ENCODE measurements around the gene SOST. TPM values are rescaled to one million over a fixed set of nuclear protein-coding genes. Genes with fewer than 3 reads are reported as not detected.

SOST gene
- total RNA-seq, 2 donors from 2014 or later: not detected

- ATAC-seq (no peak), DNase-seq (no peak)
- intact Hi-C loops (cut with DNase I): no loop called here
Observed at GRCh38 chr17:43756201-43756600, 2.4 kb downstream of the SOST start.

- DNase-seq (no peak), ATAC-seq (peak; percentile 42 to 45)
- intact Hi-C loops (cut with DNase I): no loop called here
Observed at GRCh38 chr17:43755389-43755875, 3.2 kb downstream of the SOST start.

DNA sequence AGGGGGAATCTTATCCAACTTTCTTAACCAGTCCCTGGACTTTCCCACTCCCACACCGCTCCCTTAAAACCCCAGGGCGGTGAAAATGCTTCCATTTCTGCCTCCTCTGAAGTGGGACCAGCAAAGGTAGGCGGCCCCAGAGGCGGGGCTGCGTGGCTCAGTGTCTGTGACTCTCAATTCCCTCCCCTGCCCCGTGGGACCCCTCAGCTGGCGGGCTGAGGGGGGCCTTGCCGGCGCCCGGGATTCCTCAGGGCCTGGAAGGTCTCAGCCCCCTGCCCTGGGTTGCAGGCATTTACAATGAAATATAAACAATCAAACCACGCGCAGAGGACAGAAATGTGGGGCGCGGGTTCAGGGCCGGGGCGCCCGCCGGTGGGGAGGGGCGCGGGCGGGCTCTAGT lies 3.6 kb downstream of the SOST start:
- intact Hi-C loops (cut with DNase I): no loop called here
- ATAC-seq (no peak), DNase-seq (no peak)

DNA sequence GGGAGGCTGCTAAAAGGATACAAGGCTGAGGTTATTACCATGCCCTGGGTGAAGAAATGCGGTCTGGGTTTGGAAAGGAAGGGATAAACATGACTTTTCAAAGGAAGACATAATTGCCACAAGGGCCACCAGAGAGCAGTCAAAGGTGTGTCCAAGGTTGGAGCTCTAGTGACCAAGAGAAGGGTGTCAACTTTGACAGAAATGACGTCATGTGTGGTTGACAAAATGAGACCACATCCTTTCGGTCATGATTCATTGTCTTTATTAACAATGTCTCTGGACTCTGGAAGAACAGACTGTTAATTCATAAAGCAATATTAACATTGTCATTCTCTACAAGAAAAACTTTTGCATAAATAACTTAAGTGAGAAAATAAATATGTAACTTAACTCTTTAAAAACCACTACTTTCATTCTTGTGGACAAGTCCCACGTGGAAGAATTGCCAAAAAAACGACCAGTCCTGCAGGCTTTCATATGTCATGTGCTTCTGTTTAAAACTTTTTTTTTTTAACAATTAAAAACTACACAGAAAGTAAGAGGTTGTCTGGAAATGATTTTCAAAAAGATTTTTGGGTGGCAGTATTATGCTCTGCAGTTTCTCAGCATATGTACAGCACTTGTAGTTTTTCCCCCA lies 5.0 kb downstream of the SOST start:
- ATAC-seq (no peak), DNase-seq (no peak)
- intact Hi-C loops (cut with DNase I): no loop called here

DNA sequence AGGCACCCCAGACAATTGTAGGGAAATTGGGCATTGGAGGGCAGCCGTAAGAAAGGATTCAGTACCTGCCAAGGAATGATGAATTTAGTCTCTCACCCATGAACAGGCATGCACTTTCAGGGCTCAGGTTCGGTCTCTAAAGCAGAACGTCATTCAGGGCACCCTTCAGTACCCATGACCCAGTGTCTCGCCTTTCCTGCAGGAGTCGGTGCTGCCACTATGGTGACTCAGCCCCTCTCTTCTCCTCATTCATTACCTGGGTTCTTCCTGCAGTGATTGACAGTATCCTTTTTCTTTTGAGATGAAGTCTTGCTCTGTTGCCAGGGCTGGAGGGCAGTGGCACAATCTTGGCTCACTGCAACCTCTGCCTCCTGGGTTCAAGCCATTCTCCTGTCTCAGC lies 8.4 kb downstream of the SOST start:
- no peak for ATAC-seq
- DNase-seq: no peak
- intact Hi-C loops (cut with DNase I): no loop called here

- no peak for DNase-seq
- intact Hi-C loops (cut with DNase I): no loop called here
- ATAC-seq: peak in 1 of 2 donors; percentile 53
Observed at GRCh38 chr17:43745541-43745940, 13.1 kb downstream of the SOST start.

DNA sequence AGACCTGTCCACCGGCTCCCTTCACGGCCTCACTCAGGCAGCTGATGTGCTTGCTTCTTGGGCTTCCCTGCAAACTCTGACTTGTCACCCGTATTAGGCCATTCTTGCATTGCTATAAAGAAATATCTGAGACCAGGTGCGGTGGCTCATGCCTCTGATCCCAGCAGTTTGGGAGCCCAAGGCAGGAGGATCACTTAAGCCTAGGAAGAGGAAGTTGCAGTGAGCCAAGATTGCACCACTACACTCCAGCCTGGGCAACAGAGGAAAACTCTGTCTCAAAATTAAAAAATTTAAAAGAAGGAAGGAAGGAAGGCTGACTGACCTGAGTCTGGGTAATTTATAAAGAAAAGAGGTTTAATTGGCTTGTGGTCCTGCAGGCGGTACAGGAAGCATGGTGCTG lies 17.0 kb downstream of the SOST start:
- intact Hi-C loops (cut with DNase I): no loop called here
- ATAC-seq (no peak), DNase-seq (no peak)

GRCh38 chr17:43740541-43740940 lies 18.1 kb downstream of the SOST start:
- no peak for ATAC-seq
- intact Hi-C loops (cut with DNase I): no loop called here
- DNase-seq: no peak

- no peak for ATAC-seq
- intact Hi-C loops (cut with DNase I): no loop called here
- DNase-seq: no peak
Observed at GRCh38 chr17:43737722-43738121, 20.9 kb downstream of the SOST start.

DNA sequence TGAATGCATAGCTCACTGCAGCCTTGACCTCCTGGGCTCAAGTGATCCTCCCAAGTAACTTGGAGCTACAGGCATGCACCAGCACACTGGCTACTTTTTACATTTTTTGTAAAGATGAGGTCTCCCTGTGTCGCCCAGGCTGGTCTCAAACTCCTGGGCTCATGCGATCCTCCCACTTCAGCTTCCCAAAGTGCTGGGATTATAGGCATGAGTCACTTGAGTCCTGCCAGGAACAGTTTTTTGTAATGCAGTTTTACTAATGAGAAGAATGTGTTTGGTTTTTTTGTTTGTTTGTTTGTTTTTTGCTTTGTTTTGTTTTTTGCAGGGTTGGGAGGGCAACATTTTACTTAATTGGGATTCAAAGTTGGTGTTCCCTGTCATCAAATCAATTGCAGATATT lies 22.2 kb downstream of the SOST start:
- intact Hi-C loops (cut with DNase I): no loop called here
- DNase-seq (no peak), ATAC-seq (no peak)

GRCh38 chr17:43734376-43734775 lies 24.2 kb downstream of the SOST start:
- intact Hi-C loops (cut with DNase I): no loop called here
- DNase-seq (no peak), ATAC-seq (peak; percentile 57 to 62)

GRCh38 chr17:43733956-43734355 lies 24.6 kb downstream of the SOST start:
- intact Hi-C loops (cut with DNase I): no loop called here
- ATAC-seq (peak in 1 of 2 donors; percentile 21), DNase-seq (no peak)

DNA sequence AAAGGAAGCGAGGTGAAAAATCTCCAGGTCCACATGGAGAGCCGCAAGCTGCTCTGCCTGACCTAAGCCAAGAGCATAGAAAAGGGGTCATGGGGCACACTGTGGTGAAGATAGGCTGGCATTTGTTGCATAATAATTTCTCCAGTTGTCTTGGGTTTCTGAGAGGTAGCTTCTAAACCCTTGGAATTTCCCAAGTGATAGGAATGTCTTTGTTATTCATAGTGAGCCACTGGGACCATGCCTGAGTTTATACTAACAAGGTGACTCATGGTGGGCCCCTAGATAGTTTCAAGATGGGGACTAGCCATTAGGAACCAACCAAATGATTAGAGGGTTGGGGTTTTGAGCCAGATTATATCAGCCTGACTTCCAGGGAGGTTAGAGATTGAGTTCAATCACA lies 25.6 kb downstream of the SOST start:
- intact Hi-C loops (cut with DNase I): no loop called here
- DNase-seq (no peak), ATAC-seq (no peak)

DNA sequence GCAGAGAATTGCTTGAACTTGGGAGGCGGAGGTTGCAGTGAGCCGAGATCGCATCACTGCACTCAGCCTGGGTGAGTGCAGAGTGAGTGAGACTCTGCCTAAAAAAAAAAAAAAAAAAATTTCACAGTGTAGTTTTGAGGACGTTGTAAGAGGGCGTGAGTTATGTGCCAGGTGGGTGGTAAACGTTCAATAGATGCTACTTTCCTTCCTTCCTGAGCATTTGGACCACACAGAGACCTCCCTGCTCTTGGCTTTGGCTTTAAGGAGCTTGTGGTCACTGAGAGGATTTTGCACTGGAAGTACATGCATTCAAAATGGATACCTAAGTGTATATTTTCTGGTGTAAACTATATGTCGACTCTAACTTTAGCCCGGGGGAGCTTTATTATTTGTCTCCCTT lies 30.5 kb downstream of the SOST start:
- intact Hi-C loops (cut with DNase I): no loop called here
- ATAC-seq: no peak
- no peak for DNase-seq

- DNase-seq: no peak
- ATAC-seq: peak in 1 of 2 donors; percentile 24
- intact Hi-C loops (cut with DNase I): no loop called here
Observed at GRCh38 chr17:43723697-43724359, 34.8 kb downstream of the SOST start.

DNA sequence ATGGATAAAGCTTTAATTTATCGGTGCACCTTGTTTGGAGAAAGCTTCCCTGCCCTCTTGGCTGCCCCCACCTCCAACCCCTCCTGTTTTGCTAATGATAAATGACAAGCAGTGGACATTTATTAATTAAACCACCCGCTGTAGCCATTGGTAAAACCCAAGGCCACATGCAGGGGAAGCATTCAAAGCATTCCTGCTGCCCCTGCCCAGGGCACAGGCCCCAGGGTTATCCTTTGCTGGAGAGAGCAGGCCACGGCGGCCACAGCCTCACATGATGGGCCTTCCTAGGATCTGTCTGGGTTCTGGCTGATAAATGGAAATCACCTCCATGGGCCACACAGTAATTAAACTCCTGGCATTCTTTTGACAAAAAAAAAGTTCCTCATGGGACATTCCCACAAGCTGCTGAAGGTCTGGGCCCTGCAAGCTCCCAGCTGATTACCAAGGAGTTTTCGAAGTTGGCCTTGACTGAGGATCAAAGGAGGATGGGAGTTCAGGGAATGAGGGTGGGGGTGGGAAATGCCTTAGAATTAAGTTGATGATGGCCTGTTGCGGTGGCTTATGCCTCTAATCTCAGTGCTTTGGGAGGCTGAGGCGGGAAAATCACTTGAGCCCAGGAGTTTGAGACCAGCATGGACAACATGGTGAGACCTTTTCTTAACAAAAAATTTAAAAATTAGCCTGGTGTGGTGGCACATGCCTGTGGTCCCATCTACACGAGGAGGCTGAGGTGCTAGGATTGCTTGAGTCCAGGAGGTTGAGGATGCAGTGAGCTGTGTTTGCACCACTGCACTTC lies 35.5 kb downstream of the SOST start:
- ATAC-seq: no peak
- intact Hi-C loops (cut with DNase I): no loop called here

DNA sequence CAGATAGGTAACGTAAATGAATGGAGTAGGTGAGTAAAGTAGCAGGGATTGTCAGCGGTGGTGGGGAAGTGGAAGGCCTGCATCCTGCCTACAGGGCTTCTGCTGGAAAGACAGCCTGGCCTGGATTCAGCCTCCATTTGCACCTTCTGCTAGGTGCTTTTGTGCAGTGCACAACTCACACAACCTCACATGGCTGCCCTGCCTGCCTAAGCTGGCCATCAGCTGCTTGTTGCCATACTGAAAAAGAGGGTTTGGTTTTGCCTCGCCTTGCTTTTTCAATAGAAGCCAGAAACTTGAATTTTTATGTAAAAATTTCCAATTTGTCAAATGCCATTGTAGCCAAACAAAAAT lies 36.3 kb downstream of the SOST start:
- intact Hi-C loops (cut with DNase I): no loop called here
- DNase-seq: no peak
- ATAC-seq: no peak

More for the DNA sequence above, 35.5 kb downstream of the SOST start:
- DNase-seq: no peak

GRCh38 chr17:43721537-43722268 lies 36.9 kb downstream of the SOST start:
- intact Hi-C loops (cut with DNase I): no loop called here
- no peak for DNase-seq
- no peak for ATAC-seq

DNA sequence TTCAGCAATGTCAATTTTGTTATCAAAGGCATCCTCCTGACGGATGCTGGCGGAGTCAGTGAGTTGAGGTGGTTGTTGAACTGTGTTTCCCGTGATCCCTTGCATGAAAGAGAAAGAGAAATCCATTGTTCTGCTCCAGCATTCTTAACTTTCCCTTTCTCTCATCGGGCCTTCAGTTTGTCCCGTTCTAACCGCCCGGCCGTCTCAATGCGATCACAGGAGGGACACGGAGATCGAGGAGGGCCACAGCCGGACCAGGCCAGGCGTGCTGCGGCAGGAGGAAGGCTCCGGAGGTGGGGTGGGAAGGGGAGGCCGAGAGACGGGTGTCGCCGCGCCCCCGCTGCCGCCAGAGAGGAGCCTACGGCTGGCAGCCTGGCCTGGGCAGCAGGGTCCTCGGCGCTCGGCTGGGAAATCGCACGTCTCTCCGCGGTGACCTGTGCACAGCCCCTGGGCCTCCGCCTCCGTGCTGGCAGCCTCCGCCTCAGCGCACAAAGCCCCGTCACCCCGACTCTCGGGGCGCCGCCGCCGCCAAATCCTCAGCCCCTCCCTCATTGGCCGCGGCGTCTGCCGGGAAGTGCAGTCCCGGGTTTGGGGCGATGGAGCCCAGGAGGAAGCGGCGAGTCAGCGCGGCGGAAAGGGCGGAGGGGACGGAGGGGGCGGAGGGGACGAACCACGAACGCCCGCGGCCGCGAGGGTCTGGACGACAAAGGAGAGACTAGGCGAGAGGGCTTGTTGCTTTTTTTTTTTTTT lies 38.1 kb downstream of the SOST start:
- DNase-seq: peak; percentile 89
- peak; percentile 97 for ATAC-seq
- intact Hi-C loops (cut with DNase I): no loop called here

Data from left cardiac atrium (tissue), 4 donors.